ENCODE data around the gene DDX3X.
"Not testable (repeated sequence)": the region's sequence is repeated elsewhere in the genome, so short reads cannot be mapped to it uniquely, and the experiment has no call there.

DDX3X gene

GRCh38 chrX:41333744-41334362 lies at the start of gene DDX3X:
TSS of gene DDX3X (plus strand) at chrX:41334162. CDS start at chrX:41334253, 91 bp downstream.
- peak; percentile 53 for FAIRE-seq

DNA sequence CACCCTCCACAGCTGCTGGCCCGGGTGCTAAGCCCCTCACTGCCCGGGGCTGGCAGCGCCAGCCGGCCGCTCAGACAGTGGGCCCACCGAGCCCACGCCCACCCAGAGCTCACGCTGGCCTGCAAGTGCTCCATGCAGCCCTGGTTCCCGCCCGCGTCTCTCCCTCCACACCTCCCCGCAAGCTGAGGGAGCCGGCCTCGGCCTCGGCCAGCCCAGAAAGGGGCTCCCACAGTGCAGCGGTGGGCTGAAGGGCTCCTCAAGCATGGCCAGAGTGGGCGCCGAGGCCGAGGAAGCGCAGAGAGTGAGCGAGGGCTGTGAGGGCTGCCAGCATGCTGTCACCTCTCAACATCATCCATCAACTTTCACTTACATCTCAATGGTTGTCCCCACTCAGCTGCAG lies 48.0 kb upstream of the DDX3X start:
- not testable (repeated sequence) for FAIRE-seq

DNA sequence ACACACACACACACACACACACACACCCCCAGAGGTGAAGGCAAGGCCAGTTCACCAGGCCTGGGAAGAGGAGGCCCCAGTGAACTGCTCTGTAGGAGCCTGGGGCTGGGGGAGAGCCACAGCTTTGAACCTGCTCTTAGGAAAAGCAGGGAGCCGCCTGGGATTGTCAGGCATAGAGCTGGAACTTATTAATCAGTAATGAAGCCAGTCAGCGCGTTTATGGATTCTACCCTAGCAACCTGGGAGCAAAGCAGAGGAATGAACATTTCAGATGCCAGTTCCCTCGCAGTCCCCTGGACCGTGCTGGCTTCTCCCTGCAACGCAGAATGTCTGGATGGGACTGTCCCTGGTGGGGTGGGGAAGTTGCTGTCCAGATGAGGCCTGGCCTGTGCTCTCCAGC lies 45.3 kb upstream of the DDX3X start:
- FAIRE-seq, result no peak

- no peak for FAIRE-seq
These were observed 44.9 kb upstream of the DDX3X start for GRCh38 chrX:41289095-41289494.

GRCh38 chrX:41291309-41291708 lies 42.7 kb upstream of the DDX3X start:
- no peak for FAIRE-seq

DNA sequence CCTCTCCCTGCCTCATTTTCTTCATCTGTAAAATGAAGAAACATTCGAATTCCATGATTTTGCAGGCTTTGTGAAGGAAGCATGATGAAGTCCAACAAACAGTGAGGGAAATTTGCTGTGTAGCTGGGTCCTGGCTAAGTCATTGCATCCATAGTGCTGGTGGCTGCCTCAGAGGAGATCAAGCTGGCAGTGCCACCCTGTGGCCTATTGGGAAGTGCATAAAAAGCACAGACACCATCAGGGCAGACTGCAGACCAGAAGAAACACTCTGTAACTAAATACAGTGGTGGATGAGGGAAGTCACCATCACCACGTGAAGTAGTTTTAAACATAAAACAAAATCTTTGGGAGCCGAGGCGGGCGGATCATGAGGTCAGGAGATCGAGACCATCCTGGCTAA lies 40.7 kb upstream of the DDX3X start:
- no peak for FAIRE-seq

- FAIRE-seq, result no peak
These were observed 33.1 kb upstream of the DDX3X start for GRCh38 chrX:41300758-41301437.

DNA sequence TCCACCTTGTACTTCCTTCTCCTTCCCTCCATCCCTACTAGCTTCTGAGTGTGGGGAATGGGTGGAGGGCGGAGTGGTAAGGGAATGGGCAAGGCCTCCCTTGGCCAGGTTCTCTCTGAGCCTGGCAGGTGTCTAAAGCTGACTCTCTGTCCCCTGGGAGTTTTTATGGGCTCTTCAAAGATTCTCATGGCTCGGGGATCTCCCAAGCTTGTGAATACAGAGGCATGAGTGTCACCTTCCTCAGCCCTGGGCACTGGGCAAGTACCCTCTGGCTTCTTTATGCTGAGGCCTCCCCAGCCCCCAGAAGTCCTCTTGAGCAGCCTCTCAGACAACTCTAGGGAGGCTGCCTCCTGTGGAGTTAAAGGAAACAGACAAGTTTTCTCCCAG lies 32.5 kb upstream of the DDX3X start:
- FAIRE-seq, result no peak

GRCh38 chrX:41302370-41302769 lies 31.6 kb upstream of the DDX3X start:
- FAIRE-seq, result no peak

DNA sequence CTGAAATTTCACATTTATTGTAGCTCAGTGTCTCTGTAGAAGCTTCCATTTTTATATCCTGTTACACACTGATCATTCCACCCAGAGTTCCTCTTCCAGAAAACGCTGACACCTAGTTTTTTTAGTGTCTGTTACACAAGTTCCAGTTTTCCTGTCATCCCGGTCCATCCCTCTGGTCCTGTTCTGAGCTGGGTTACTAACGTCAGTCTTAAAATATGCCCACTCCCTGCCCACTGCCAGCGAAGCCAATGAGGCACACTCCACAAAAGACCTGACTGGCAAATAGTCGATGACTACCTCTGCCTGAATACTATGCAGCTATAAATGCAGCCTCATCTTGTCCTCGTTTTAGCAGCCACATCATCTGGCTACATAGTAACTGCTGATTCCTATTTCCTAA lies 30.9 kb upstream of the DDX3X start:
- no peak for FAIRE-seq

DNA sequence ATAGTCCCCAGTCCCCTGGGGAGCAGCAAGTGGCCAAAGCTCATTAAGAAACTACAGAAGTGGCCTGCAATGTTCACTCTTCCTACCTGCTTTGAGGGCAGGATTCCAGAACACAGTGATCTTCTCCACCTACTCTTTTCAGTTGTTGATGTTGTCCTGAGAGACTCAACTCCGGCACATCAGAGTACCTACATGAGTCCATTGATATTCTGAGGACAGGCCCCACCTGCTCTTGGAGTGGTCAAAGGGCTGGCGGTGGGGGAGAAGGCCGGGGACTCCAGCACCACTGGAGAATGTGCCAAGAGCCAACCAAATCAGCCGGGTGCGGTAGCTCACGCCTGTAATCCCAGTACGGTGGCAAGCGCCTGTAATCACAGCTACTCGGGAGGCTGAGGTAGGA lies 29.8 kb upstream of the DDX3X start:
- FAIRE-seq, result no peak

DNA sequence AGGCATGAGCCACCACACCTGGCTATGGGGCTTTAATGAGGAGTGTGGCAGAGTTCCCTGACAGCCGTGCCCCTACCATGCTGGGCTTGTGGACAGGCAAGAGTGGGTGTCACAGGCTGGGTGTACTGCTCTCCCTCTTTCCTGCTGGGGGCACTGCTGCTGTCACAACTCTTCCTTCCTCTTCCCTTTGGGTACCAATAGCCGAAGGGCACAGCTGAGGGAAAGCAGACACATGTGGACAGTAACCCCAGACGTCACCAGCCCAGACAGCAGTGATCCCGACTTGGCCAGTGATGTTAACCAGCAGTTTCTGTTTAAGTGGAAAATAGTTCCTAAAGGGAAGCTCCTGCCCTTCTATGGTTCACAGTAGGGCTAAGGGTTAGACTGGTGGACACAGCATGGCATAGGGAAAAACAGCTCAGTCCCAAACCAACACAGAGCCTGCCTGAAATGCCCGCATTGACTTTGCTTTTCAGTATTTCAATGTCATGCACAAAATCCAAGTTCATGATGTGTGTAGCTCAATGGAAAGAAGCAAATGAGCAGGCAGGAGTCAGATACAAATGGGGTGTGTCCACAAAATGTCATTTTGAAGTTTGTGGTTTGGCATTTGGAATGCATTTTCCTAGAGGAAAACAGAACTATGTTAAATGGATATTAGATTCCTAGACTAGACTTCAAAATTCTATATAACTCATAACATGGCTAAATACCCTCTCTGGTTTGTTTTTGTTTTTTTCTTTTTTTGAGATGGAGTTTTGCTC lies 24.9 kb upstream of the DDX3X start:
- no peak for FAIRE-seq

DNA sequence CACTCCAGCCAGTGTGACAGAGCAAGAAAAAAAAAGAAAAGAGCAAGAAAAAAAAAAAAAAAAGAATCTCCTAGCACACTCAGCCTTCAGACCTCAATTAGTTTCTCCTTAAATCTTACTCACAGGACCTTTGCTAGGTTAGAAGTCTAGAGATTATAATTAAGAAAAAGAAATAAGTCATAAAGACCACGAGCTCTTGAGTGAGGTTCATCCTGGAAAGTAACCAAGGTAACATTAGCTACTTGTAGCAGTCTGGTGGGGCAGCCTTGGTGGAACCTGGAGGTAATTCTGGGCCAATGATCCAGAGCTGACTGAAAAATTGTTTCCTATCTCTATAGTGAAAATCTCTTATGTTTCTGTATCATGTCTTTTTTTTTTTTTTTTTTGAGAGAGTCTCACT lies 21.2 kb upstream of the DDX3X start:
- no peak for FAIRE-seq

- FAIRE-seq, result no peak
These were observed 20.5 kb upstream of the DDX3X start for GRCh38 chrX:41313419-41313818.

GRCh38 chrX:41314204-41314603 lies 19.8 kb upstream of the DDX3X start:
- FAIRE-seq, result no peak

GRCh38 chrX:41314881-41315280 lies 19.1 kb upstream of the DDX3X start:
- no peak for FAIRE-seq

DNA sequence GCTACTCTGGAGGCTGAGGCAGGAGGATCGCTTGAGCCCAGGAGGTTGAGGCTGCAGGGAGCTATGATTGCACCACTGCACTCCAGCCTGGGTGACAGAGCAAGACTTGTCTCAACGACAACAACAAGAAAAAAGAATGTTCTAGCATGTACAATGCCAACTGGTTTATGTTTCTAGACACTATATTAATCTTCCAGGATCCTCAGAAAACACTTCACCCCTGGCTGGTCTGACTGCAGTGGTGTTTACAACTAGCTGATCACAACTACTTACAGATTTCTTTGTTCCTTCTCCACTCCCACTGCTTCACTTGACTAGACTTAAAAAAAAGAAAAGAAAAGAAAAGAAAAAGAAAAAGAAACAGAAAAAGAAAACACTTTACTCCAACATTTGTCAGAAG lies 17.7 kb upstream of the DDX3X start:
- not testable (repeated sequence) for FAIRE-seq

- no peak for FAIRE-seq
These were observed 16.3 kb upstream of the DDX3X start for GRCh38 chrX:41317477-41318208.

DNA sequence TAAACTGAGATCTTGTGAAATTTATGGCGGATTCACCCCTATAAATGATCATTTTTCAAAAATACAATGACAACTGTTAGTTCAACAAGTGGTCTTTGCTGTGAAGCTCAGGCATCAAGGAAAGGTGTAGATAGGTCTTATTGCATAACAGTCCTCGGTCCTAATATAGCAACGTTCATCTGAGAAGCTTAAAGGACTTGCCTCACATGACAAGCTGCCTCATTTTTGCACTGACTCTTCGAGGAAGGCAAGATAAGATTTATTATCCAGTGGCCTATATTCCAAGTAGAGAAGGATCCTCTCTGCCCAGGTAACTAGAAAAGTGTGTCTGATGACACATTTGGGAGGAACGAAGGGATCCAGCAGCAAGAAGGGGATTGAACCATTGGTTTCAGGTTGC lies 13.6 kb upstream of the DDX3X start:
- FAIRE-seq, result no peak

- FAIRE-seq, result no peak
These were observed 10.9 kb upstream of the DDX3X start for GRCh38 chrX:41322821-41323603.

- no peak for FAIRE-seq
These were observed 7.5 kb upstream of the DDX3X start for GRCh38 chrX:41326431-41326830.

GRCh38 chrX:41327341-41327740 lies 6.6 kb upstream of the DDX3X start:
- no peak for FAIRE-seq

- FAIRE-seq, result no peak
These were observed 4.9 kb upstream of the DDX3X start for GRCh38 chrX:41329101-41329500.
